ENCODE measurements around the gene STARD3NL.
"Not testable (repeated sequence)": the region's sequence is repeated elsewhere in the genome, so short reads cannot be mapped to it uniquely, and the experiment has no call there.

STARD3NL gene

GRCh38 chr7:38270405-38270804 lies 92.4 kb downstream of the STARD3NL start:
- DNase-seq = not testable (repeated sequence)

GRCh38 chr7:38273286-38273995 lies 95.4 kb downstream of the STARD3NL start, which contains the start of gene TARP:
TARP (minus strand) TSS chr7:38273636.
- no peak for DNase-seq

GRCh38 chr7:38274486-38274885 lies 96.4 kb downstream of the STARD3NL start:
- DNase-seq = no peak

- no peak for DNase-seq
These were observed 97.0 kb downstream of the STARD3NL start for GRCh38 chr7:38274927-38275620.

GRCh38 chr7:38276096-38276877 lies 98.2 kb downstream of the STARD3NL start:
- no peak for DNase-seq

- DNase-seq = no peak
These were observed 102.0 kb downstream of the STARD3NL start for GRCh38 chr7:38280000-38280399.
